Fibroblast of the aortic adventitia (primary cell): Measurements from ENCODE around the gene PWWP2B. TPM values are rescaled to one million over a fixed set of nuclear protein-coding genes. Genes with fewer than 3 reads are reported as not detected.

Experiments used
- DNase-seq: peaks from one replicate; pipeline ENCODE4 v3.0.0-alpha.2; 2010; ENCODE audit warnings: low read depth
- H3K4me3 ChIP-seq: 2 replicates; pipeline ENCODE4 v1.5.1; 2011; ENCODE audit warnings: low read depth, mild to moderate bottlenecking, control low read depth, low read length, moderate library complexity
- CTCF ChIP-seq: IDR thresholded peaks from 2 replicates; pipeline ENCODE4 v1.5.1; 2011; ENCODE audit warnings: mild to moderate bottlenecking, low read length, control low read depth, inconsistent platforms; ENCODE audit not compliant: insufficient read depth
- total RNA-seq: library from RNA; depleted of rRNA; stranded (reverse); fragments of >200 nt; gene quantifications from 2 replicates; pipeline ENCODE4 v1.2.3, GENCODE V29; 2012; ENCODE audit warnings: low replicate concordance

The PWWP2B gene
- total RNA-seq, 1 donor, result 7.2 TPM

- peak; percentile 78 for TF ChIP-seq CTCF
- peak; percentile 24 for DNase-seq
Measured at GRCh38 chr10:132458586-132459300, 61.7 kb downstream of the PWWP2B start.

GRCh38 chr10:132459301-132460003, 62.5 kb downstream of the PWWP2B start:
- no peak for DNase-seq
- no peak for TF ChIP-seq CTCF
- H3K4me3 ChIP-seq, result no peak overlapping the region

More at GRCh38 chr10:132458586-132459300, 61.7 kb downstream of the PWWP2B start:
- H3K4me3 ChIP-seq, result no peak overlapping the region

GRCh38 chr10:132460071-132460470, 63.1 kb downstream of the PWWP2B start:
- no peak overlapping the region for H3K4me3 ChIP-seq
- TF ChIP-seq CTCF, result no peak
- no peak for DNase-seq

- TF ChIP-seq CTCF, result no peak
- DNase-seq, result no peak
- no peak overlapping the region for H3K4me3 ChIP-seq
Measured at GRCh38 chr10:132460691-132461090, 63.7 kb downstream of the PWWP2B start.

- no peak for TF ChIP-seq CTCF
- DNase-seq, result no peak
- no peak overlapping the region for H3K4me3 ChIP-seq
Measured at GRCh38 chr10:132461103-132461682, 64.2 kb downstream of the PWWP2B start.

- no peak for TF ChIP-seq CTCF
- H3K4me3 ChIP-seq, result no peak overlapping the region
Measured at GRCh38 chr10:132461683-132462231, 64.8 kb downstream of the PWWP2B start.

More at GRCh38 chr10:132461683-132462231, 64.8 kb downstream of the PWWP2B start:
- DNase-seq, result no peak
